Epithelial cell of esophagus (primary cell): Measurements from ENCODE around the gene OAS3.
A peak's percentile ranks its signal among the peaks of the same experiment; 100 is the strongest.

Source experiments
- DNase-seq: peaks from one replicate; pipeline ENCODE4 v3.0.0; 2010; ENCODE audit warnings: low read depth
- H3K4me3 ChIP-seq: 2 replicates; pipeline ENCODE4 v1.5.1; 2011; ENCODE audit warnings: mild to moderate bottlenecking, low read length, control low read depth
- TF ChIP-seq, protein P1 (sequence below): IDR thresholded peaks from 2 replicates; pipeline ENCODE4 v1.5.1; 2011; ENCODE audit warnings: low read depth, mild to moderate bottlenecking, low read length, control low read depth, inconsistent platforms; ENCODE audit not compliant: insufficient read depth; ENCODE audit errors: missing control alignments

The OAS3 gene

DNA sequence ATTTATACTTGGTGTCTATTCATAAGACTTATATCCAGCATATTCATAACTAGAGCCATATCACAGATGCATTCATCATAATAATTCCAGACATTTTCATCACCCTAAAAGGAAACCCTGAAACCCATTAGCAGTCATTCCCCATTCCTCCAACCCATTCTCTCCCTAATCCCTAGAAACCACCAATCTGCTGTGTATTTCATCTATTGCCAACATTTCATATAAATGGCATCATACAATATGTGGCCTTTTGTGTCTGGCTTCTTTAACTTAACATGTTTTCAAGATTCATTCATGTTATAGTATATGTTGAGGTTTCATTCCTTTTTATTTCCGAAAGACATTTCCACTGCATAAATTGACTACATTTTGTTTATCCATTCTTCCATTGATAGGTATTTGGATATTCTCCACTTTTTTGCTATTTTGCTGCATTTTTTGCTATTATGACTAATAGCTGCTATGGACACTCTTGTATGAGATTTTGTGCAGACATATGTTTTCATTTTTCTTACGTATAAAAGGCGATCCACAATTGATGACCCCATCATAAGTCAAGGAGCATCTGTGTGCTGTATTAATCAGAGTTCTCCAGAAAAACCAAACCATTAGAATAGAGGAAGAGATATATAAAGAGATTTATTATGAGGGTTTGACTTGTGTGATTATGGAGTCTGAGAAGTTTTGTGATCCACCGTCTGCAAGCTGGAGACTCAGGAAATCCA is 34.9 kb downstream of the OAS3 start:
- TF ChIP-seq, protein P1, sequence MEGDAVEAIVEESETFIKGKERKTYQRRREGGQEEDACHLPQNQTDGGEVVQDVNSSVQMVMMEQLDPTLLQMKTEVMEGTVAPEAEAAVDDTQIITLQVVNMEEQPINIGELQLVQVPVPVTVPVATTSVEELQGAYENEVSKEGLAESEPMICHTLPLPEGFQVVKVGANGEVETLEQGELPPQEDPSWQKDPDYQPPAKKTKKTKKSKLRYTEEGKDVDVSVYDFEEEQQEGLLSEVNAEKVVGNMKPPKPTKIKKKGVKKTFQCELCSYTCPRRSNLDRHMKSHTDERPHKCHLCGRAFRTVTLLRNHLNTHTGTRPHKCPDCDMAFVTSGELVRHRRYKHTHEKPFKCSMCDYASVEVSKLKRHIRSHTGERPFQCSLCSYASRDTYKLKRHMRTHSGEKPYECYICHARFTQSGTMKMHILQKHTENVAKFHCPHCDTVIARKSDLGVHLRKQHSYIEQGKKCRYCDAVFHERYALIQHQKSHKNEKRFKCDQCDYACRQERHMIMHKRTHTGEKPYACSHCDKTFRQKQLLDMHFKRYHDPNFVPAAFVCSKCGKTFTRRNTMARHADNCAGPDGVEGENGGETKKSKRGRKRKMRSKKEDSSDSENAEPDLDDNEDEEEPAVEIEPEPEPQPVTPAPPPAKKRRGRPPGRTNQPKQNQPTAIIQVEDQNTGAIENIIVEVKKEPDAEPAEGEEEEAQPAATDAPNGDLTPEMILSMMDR, result no peak
- no peak for DNase-seq
- H3K4me3 ChIP-seq, result no peak overlapping the region

- TF ChIP-seq, protein P1, result no peak
Measured at GRCh38 chr12:112973818-112974231, 35.6 kb downstream of the OAS3 start.

DNA sequence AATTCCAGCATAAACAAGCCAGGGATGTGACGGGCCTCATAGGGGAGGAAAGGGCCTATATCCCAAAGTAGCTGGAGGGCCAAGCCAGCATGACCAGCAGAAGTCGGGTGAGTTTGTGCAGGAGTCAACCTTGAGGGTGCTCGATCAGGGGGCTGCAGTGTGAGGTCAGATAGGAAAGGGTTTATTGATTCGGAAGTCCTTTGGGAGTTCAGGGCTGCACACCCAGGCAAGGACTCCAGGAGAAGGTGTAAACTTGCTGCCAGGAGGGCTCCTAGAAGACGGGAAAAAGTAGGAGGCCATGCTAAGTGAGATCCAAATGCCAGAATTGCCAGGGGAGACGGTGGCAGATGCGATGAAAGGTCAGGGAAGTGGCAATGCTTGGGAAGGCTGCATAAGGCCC is 36.6 kb downstream of the OAS3 start:
- no peak for DNase-seq
- H3K4me3 ChIP-seq, result no peak overlapping the region
- TF ChIP-seq, protein P1, result no peak

More at GRCh38 chr12:112973818-112974231, 35.6 kb downstream of the OAS3 start:
- DNase-seq, result no peak
- H3K4me3 ChIP-seq, result no peak overlapping the region

DNA sequence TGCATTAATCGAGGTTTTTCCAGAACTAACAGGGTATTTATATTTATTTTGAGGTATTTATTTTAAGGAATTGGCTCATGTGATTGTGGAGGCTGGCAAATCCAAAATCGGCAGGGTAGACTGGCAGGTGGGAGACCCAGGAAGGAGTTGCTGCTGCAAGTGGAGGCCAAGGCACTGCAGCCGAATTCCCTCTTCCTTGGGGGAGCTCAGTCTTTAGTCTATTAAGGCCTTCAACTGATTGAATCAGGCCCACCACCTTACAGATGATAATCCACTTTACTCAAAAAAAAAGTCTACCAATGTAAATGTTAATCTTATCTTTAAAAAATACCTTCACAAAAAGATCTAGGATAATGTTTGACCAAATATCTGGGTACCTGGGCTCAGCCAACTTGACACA is 38.9 kb downstream of the OAS3 start:
- TF ChIP-seq, protein P1, result no peak

GRCh38 chr12:112977641-112978040 is 39.4 kb downstream of the OAS3 start:
- H3K4me3 ChIP-seq, result no peak overlapping the region
- no peak for DNase-seq
- TF ChIP-seq, protein P1, result no peak

More for the DNA sequence above, 38.9 kb downstream of the OAS3 start:
- no peak overlapping the region for H3K4me3 ChIP-seq
- no peak for DNase-seq

- TF ChIP-seq, protein P1, result no peak
- no peak within 1 kb of the TSS for H3K4me3 ChIP-seq
- peak; percentile 29 for DNase-seq
Measured at GRCh38 chr12:112978163-112979040, 40.1 kb downstream of the OAS3 start, which contains the start of gene OAS2. Gene OAS2, plus strand, starts transcription at chr12:112978519. Its CDS starts 90 bp downstream, at chr12:112978609.
